ENCODE data around the gene PTPRG. TPM values are rescaled to one million over a fixed set of nuclear protein-coding genes. Genes with fewer than 3 reads are reported as not detected.

PTPRG gene
- total and polyA plus RNA-seq, 2 of the 13 experiments (the other 11 are each of a cell fraction or from before 2014, with no cell fraction given), result 8.0 to 25.3 TPM

- H3K4me1 ChIP-seq (ENCODE audit: insufficient read depth, low read length), result no peaks in the 10 kb centered on the region
- WGBS (ENCODE audit: low lambda C conversion rate), result 100% methylated on average over 1 of the region's 3 CpGs
- POLR2A ChIA-PET, result no interaction called here
- no peaks in the 10 kb centered on the region; the same call in 1 of the 2 replicates for H4K20me1 ChIP-seq (ENCODE audit: insufficient read depth, low read length)
- TF ChIP-seq ZMYM3 (CRISPR knock-in tag; IDR thresholded peaks at IDR 0.05), result no peak
- TF ChIP-seq ZNF503 (CRISPR knock-in tag; IDR thresholded peaks at IDR 0.05), result no peak
- no peak for TF ChIP-seq PHF21A (CRISPR knock-in tag; IDR thresholded peaks at IDR 0.05)
- no peak for TF ChIP-seq SNAI1 (CRISPR knock-in tag; IDR thresholded peaks at IDR 0.05; ENCODE audit: borderline replicate concordance)
- TF ChIP-seq CBX2 (IDR thresholded peaks at IDR 0.05; ENCODE audit: low read depth, low read length), result no peak
- no peak for TF ChIP-seq CBX2 (CRISPR knock-in tag; IDR thresholded peaks at IDR 0.05; ENCODE audit: low read depth)
- TF ChIP-seq HNF1A (IDR thresholded peaks at IDR 0.05; ENCODE audit: low read depth), result no peak
- no peak for TF ChIP-seq HNF1A (CRISPR knock-in tag; IDR thresholded peaks at IDR 0.05; ENCODE audit: borderline replicate concordance)
- TF ChIP-seq UBTF (CRISPR knock-in tag; IDR thresholded peaks at IDR 0.05), result no peak
- no peak for TF ChIP-seq ZNF691 (CRISPR knock-in tag; IDR thresholded peaks at IDR 0.05; ENCODE audit: borderline replicate concordance, low read depth)
- TF ChIP-seq YEATS4 (CRISPR knock-in tag; IDR thresholded peaks at IDR 0.05; ENCODE audit: borderline replicate concordance), result no peak
- no peak for TF ChIP-seq SOX5 (CRISPR knock-in tag; IDR thresholded peaks at IDR 0.05; ENCODE audit: borderline replicate concordance)
- TF ChIP-seq ZNF784 (CRISPR knock-in tag; IDR thresholded peaks at IDR 0.05; ENCODE audit: borderline replicate concordance), result no peak
- no peak for TF ChIP-seq AGO1 (IDR thresholded peaks at IDR 0.05; ENCODE audit: low read depth, low read length, poor library complexity, severe bottlenecking)
- no peak for TF ChIP-seq ZNF660 (CRISPR knock-in tag; IDR thresholded peaks at IDR 0.05; ENCODE audit: borderline replicate concordance, low read depth)
- FAIRE-seq, result no peak
- no TSS peak for BruUV-seq (replicated peaks)
- intact Hi-C loops (cut with micrococcal nuclease; ENCODE audit: unreplicated experiment), result no loop called here
- no peak overlapping the region for H3K4me3 ChIP-seq (replicated peaks in 1 of 3; ENCODE audit: insufficient read depth in 1 of 3, low read depth in 2 of 3, low read length in 3 of 3)
- no peak for ATAC-seq
- H3K9me3 ChIP-seq (ENCODE audit: low read length), result no peaks in the 10 kb centered on the region
- no peak overlapping the region for H3K27ac ChIP-seq (ENCODE audit: extremely low read length, insufficient read depth, low read length)
- H3K79me2 ChIP-seq (ENCODE audit: insufficient read depth, low read length), result no peaks in the 10 kb centered on the region
- H3K4me2 ChIP-seq (ENCODE audit: low read depth, low read length), result no peak overlapping the region
- DNase-seq (ENCODE audit: low spot score), result no peak
- H3K9ac ChIP-seq (ENCODE audit: insufficient read depth, low read depth, low read length), result no peak overlapping the region
- H3K36me3 ChIP-seq (replicated peaks in 1 of 2; ENCODE audit: control insufficient read depth in 1 of 2, insufficient read depth in 2 of 2, low read length in 2 of 2), result no peaks in the 10 kb centered on the region
- no peaks in the 10 kb centered on the region for H3K27me3 ChIP-seq (ENCODE audit: control insufficient read depth in 1 of 2, insufficient read depth in 2 of 2, low read length in 2 of 2)
- in situ Hi-C loops (cut with HindIII; ENCODE audit: extremely low pct_ligation_motif_present, low pct_unique_long_range_greater_than_20kb), result no loop called here
- no peak overlapping the region for H2AFZ ChIP-seq (ENCODE audit: low read length)
- CTCF ChIA-PET (ENCODE audit: low intra/inter-chr PET ratio, low total read pairs), result no interaction called here
These were observed 366.0 kb downstream of the PTPRG start for GRCh38 chr3:61927332-61927731.

Measured in HepG2 (cell line).